ENCODE measurements around the gene KRTAP16-1. TPM values are rescaled to one million over a fixed set of nuclear protein-coding genes. Genes with fewer than 3 reads are reported as not detected.
"Not testable (repeated sequence)": the region's sequence is repeated elsewhere in the genome, so short reads cannot be mapped to it uniquely, and the experiment has no call there.

The KRTAP16-1 gene
- total and polyA plus RNA-seq, 7 experiments from 2014 or later, result 0.19 to 0.49 (median 0.27) TPM; not detected in 3

DNA sequence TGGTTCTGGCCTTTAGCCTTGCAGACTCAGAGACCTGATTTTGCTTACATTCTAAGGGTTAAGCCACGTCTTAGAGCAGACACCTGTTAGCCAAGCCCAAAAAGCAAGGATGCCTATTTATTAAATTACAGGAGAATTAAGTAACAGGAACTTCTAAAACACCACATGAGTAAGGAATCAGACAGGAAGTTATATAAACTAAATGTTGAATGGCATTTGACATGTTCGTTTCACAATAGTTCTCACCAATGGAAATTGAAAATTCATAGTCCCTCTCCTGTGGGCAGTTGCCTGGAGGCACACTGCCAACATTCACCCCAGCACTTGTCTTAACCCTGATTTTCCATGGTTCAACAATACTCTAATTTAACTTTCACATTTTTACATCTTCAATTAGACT is 24.6 kb downstream of the KRTAP16-1 start:
- peaks cover 0 to 9% (median 0%) of the 10 kb centered on the region in 5 donors for H3K27me3 Mint-ChIP-seq
- peak overlapping the region in 3 of 10 donors; percentile 5 to 58 (median 21) for H3K4me3 Mint-ChIP-seq
- CTCF ChIA-PET, result interaction anchor here (0.7 kb wide), 1 partner anchor 255 kb away, joined by 3 read pairs; no protein-coding TSS in a partner anchor
- intact Hi-C loops (cut with micrococcal nuclease), result no loop called here
- peaks cover 0 to 29% (median 18%) of the 10 kb centered on the region in 7 donors for H3K4me1 Mint-ChIP-seq
- peaks cover 0 to 3% (median 0%) of the 10 kb centered on the region in 11 donors for H3K9me3 Mint-ChIP-seq
- H3K36me3 Mint-ChIP-seq, result no peaks in the 10 kb centered on the region
- ATAC-seq (no peak), DNase-seq (peak in 2 of 9 donors; percentile 9 to 20)
- no peaks in the 10 kb centered on the region for H3K27me3 ChIP-seq (ENCODE audit: control insufficient read depth in 2 of 2, insufficient read depth in 2 of 2, low read length in 2 of 2)
- no peaks in the 10 kb centered on the region for H3K36me3 ChIP-seq (ENCODE audit: control insufficient read depth in 2 of 3, insufficient read depth in 3 of 3, low read length in 3 of 3)
- peaks cover 0 to 12% of the 10 kb centered on the region in 2 donors for H3K4me1 ChIP-seq (ENCODE audit: control insufficient read depth in 2 of 2, insufficient read depth in 2 of 2, low read length in 2 of 2)
- H3K27ac ChIP-seq (ENCODE audit: low read depth, low read length), result no peak overlapping the region
- H3K9me3 ChIP-seq (ENCODE audit: control insufficient read depth in 2 of 3, low read length in 3 of 3), result no peaks in the 10 kb centered on the region
- POLR2A ChIA-PET, result no interaction called here
- no peak overlapping the region for H3K4me3 ChIP-seq (ENCODE audit: low read length)
- H3K27ac Mint-ChIP-seq, result peak overlapping the region in 1 of 9 donors; percentile 17

DNA sequence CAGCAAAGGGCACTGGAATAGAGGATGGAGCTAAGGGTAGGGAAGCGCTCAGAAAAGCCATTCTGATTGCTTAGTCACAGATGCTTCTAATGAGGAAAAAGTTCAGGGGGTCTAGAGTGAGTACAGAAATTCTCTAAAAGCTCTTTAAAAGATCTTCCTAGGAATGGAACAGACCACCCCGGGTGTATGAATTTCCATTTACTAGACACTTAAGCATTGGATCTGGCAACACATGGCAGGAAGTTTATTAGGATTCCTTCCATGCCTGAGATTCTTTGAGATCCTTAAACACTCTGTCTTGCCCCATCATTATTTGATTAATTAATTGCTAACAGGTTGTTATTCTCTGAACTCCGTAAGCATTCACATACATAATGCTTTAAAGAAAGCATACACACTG is 25.1 kb downstream of the KRTAP16-1 start:
- Histone ChIP-seq H3K27me3 (ENCODE audit: control insufficient read depth in 2 of 2, insufficient read depth in 2 of 2, low read length in 2 of 2) (no peaks in the 10 kb centered on the region), H3K4me3 (ENCODE audit: low read length) (no peak overlapping the region), H3K27ac (ENCODE audit: low read depth, low read length) (no peak overlapping the region), H3K36me3 (ENCODE audit: control insufficient read depth in 2 of 3, insufficient read depth in 3 of 3, low read length in 3 of 3) (no peaks in the 10 kb centered on the region), H3K9me3 (ENCODE audit: control insufficient read depth in 2 of 3, low read length in 3 of 3) (no peaks in the 10 kb centered on the region), H3K4me1 (ENCODE audit: control insufficient read depth in 2 of 2, insufficient read depth in 2 of 2, low read length in 2 of 2) (peaks cover 0 to 12% of the 10 kb centered on the region in 2 donors)
- POLR2A ChIA-PET, result interaction anchor here (1.0 kb wide), 1 partner anchor 45 kb away, joined by 3 read pairs; no protein-coding TSS in a partner anchor
- no peak for ATAC-seq
- Mint-ChIP-seq H3K36me3 (no peaks in the 10 kb centered on the region), H3K4me3 (no peak overlapping the region), H3K27me3 (peaks cover 0 to 9% (median 0%) of the 10 kb centered on the region in 5 donors), H3K9me3 (peaks cover 0 to 3% (median 0%) of the 10 kb centered on the region in 11 donors), H3K27ac (peak overlapping the region in 1 of 9 donors; percentile 74), H3K4me1 (peaks cover 0 to 29% (median 18%) of the 10 kb centered on the region in 7 donors)
- intact Hi-C loops (cut with micrococcal nuclease), result no loop called here
- CTCF ChIA-PET, result interaction anchor here (0.7 kb wide), 1 partner anchor 256 kb away, joined by 3 read pairs; no protein-coding TSS in a partner anchor
- no peak for DNase-seq

- DNase-seq (no peak), ATAC-seq (no peak)
- H3K27me3 Mint-ChIP-seq, result peaks cover 4 to 20% (median 6%) of the 10 kb centered on the region in 5 donors
- Histone ChIP-seq H3K4me1 (ENCODE audit: control insufficient read depth in 2 of 2, insufficient read depth in 2 of 2, low read length in 2 of 2) (no peaks in the 10 kb centered on the region), H3K9me3 (ENCODE audit: control insufficient read depth in 2 of 3, low read length in 3 of 3) (no peaks in the 10 kb centered on the region), H3K4me3 (ENCODE audit: low read length) (no peak overlapping the region), H3K27me3 (ENCODE audit: control insufficient read depth in 2 of 2, insufficient read depth in 2 of 2, low read length in 2 of 2) (no peaks in the 10 kb centered on the region), H3K36me3 (ENCODE audit: control insufficient read depth in 2 of 3, insufficient read depth in 3 of 3, low read length in 3 of 3) (no peaks in the 10 kb centered on the region), H3K27ac (ENCODE audit: low read depth, low read length) (no peak overlapping the region)
- CTCF ChIA-PET, result no interaction called here
- peak overlapping the region in 1 of 9 donors; percentile 32 for H3K27ac Mint-ChIP-seq
- intact Hi-C loops (cut with micrococcal nuclease), result loop anchor here in 1 of 2 donors (1.0 kb wide), 1 partner anchor 14 kb away; no protein-coding TSS in a partner anchor
- peaks cover 0 to 11% (median 0%) of the 10 kb centered on the region in 7 donors for H3K4me1 Mint-ChIP-seq
- no peak overlapping the region for H3K4me3 Mint-ChIP-seq
- H3K36me3 Mint-ChIP-seq, result no peaks in the 10 kb centered on the region
- peaks cover 0 to 3% (median 0%) of the 10 kb centered on the region in 11 donors for H3K9me3 Mint-ChIP-seq
- POLR2A ChIA-PET, result no interaction called here
These were observed 30.7 kb downstream of the KRTAP16-1 start for GRCh38 chr17:41278176-41278955.

- H3K27ac Mint-ChIP-seq; H3K36me3 Mint-ChIP-seq; DNase-seq; intact Hi-C loops (cut with micrococcal nuclease); H3K9me3 Mint-ChIP-seq; H3K27ac ChIP-seq (ENCODE audit: low read depth, low read length); H3K9me3 ChIP-seq (ENCODE audit: control insufficient read depth in 2 of 3, low read length in 3 of 3); H3K4me1 ChIP-seq (ENCODE audit: control insufficient read depth in 2 of 2, insufficient read depth in 2 of 2, low read length in 2 of 2); ATAC-seq; H3K27me3 ChIP-seq (ENCODE audit: control insufficient read depth in 2 of 2, insufficient read depth in 2 of 2, low read length in 2 of 2); H3K4me3 ChIP-seq (ENCODE audit: low read length); H3K4me3 Mint-ChIP-seq; H3K36me3 ChIP-seq (ENCODE audit: control insufficient read depth in 2 of 3, insufficient read depth in 3 of 3, low read length in 3 of 3); CTCF ChIA-PET: not testable (repeated sequence)
- peaks cover 0 to 12% (median 2%) of the 10 kb centered on the region in 7 donors for H3K4me1 Mint-ChIP-seq
- POLR2A ChIA-PET, result interaction anchor here (0.6 kb wide), 1 partner anchor 14 kb away, joined by 3 read pairs; no protein-coding TSS in a partner anchor
- peaks cover 4 to 16% (median 6%) of the 10 kb centered on the region in 5 donors for H3K27me3 Mint-ChIP-seq
These were observed 33.4 kb downstream of the KRTAP16-1 start, which contains the start of gene KRTAP9-7 for GRCh38 chr17:41275648-41276190. TSS of gene KRTAP9-7 (plus strand) at chr17:41275698. CDS start at chr17:41275698, 0 bp downstream.

DNA sequence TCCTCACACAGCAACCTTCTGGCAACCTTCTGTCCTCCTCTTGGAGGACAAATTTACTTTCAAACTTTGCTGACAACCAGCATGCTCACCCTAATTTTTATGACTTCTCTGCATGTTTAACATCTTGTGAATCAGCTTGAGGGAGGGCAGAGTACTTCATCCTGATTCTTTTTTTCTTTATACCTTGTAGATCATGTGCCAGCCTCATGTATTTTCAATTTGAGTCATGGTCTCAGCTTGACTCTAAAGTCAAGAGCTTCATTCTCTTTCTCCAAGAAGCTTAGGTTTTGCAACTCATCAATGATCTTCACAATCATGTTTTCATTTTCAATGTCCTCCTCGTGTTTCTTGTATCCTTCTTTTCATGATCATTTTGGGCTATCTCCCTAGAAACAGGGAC is 37.3 kb downstream of the KRTAP16-1 start:
- Histone ChIP-seq H3K27me3 (ENCODE audit: control insufficient read depth in 2 of 2, insufficient read depth in 2 of 2, low read length in 2 of 2) (no peaks in the 10 kb centered on the region), H3K27ac (ENCODE audit: low read depth, low read length) (no peak overlapping the region), H3K4me3 (ENCODE audit: low read length) (no peak overlapping the region), H3K36me3 (ENCODE audit: control insufficient read depth in 2 of 3, insufficient read depth in 3 of 3, low read length in 3 of 3) (no peaks in the 10 kb centered on the region), H3K9me3 (ENCODE audit: control insufficient read depth in 2 of 3, low read length in 3 of 3) (no peaks in the 10 kb centered on the region), H3K4me1 (ENCODE audit: control insufficient read depth in 2 of 2, insufficient read depth in 2 of 2, low read length in 2 of 2) (no peaks in the 10 kb centered on the region)
- CTCF ChIA-PET, result no interaction called here
- Mint-ChIP-seq H3K36me3 (no peaks in the 10 kb centered on the region), H3K27me3 (peaks cover 4 to 10% (median 5%) of the 10 kb centered on the region in 5 donors), H3K4me1 (peaks cover 0 to 21% (median 2%) of the 10 kb centered on the region in 7 donors), H3K27ac (no peak overlapping the region), H3K9me3 (no peaks in the 10 kb centered on the region), H3K4me3 (no peak overlapping the region)
- DNase-seq (no peak), ATAC-seq (no peak)
- intact Hi-C loops (cut with micrococcal nuclease), result no loop called here
- POLR2A ChIA-PET, result no interaction called here

DNA sequence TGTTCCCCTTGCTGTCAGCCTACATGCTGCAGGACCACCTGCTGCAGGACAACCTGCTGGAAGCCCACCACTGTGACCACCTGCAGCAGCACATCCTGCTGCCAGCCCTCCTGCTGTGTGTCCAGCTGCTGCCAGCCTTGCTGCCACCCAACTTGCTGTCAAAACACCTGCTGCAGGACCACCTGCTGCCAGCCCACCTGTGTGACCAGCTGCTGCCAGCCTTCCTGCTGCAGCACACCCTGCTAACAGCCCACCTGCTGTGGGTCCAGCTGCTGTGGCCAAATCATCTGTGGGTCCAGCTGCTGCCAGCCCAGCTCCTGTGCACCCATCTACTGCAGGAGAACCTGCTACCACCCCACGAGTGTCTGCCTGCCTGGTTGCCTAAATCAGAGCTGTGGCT is 37.8 kb downstream of the KRTAP16-1 start:
- H3K4me1 Mint-ChIP-seq, result peaks cover 0 to 20% (median 2%) of the 10 kb centered on the region in 7 donors
- ATAC-seq; H3K36me3 Mint-ChIP-seq; CTCF ChIA-PET; H3K27me3 ChIP-seq (ENCODE audit: control insufficient read depth in 2 of 2, insufficient read depth in 2 of 2, low read length in 2 of 2); DNase-seq; H3K27ac Mint-ChIP-seq; H3K4me1 ChIP-seq (ENCODE audit: control insufficient read depth in 2 of 2, insufficient read depth in 2 of 2, low read length in 2 of 2); H3K27me3 Mint-ChIP-seq; H3K9me3 Mint-ChIP-seq; H3K4me3 Mint-ChIP-seq; intact Hi-C loops (cut with micrococcal nuclease); H3K36me3 ChIP-seq (ENCODE audit: control insufficient read depth in 2 of 3, insufficient read depth in 3 of 3, low read length in 3 of 3); POLR2A ChIA-PET; H3K4me3 ChIP-seq (ENCODE audit: low read length); H3K27ac ChIP-seq (ENCODE audit: low read depth, low read length); H3K9me3 ChIP-seq (ENCODE audit: control insufficient read depth in 2 of 3, low read length in 3 of 3): not testable (repeated sequence)

Data from naive thymus-derived CD4-positive, alpha-beta T cell (primary cell).